PC-3 (cell line): Measurements from ENCODE around the gene KAT7.

Source experiments
- CTCF ChIP-seq: fragments of 300-600 bp; sonication (generic); conservative IDR thresholded peaks from 2 replicates; pipeline ENCODE4 v1.5.1; 2017; ENCODE audit warnings: antibody characterized with exemption, low read depth, mild to moderate bottlenecking, low read length
- EZH2 ChIP-seq: fragments of 300-600 bp; sonication (generic); IDR thresholded peaks from one replicate; pipeline ENCODE4 v1.6.1; 2017; ENCODE audit warnings: antibody characterized with exemption, mild to moderate bottlenecking, low read length; ENCODE audit not compliant: unreplicated experiment

GRCh38 chr17:49775546-49776260 is 12.8 kb upstream of the KAT7 start:
- TF ChIP-seq CTCF (no peak), EZH2 (no peak)
